Dermis blood vessel endothelial cell (primary cell): ENCODE data around the gene SRRT. TPM values are rescaled to one million over a fixed set of nuclear protein-coding genes. Genes with fewer than 3 reads are reported as not detected.
A peak's percentile ranks its signal among the peaks of the same experiment; 100 is the strongest.
"Not testable (repeated sequence)": the region's sequence is repeated elsewhere in the genome, so short reads cannot be mapped to it uniquely, and the experiment has no call there.

Source experiments
- DNase-seq: peaks from one replicate; pipeline ENCODE4 v3.0.0; 2010
- total RNA-seq: library from RNA; depleted of rRNA; stranded (reverse); fragments of >200 nt; gene quantifications from 2 replicates; pipeline ENCODE4 v1.2.3, GENCODE V29; 2014

SRRT gene
- total RNA-seq, 1 donor from 2014 or later = 43.9 TPM

- DNase-seq = not testable (repeated sequence)
These were observed 20.0 kb upstream of the SRRT start for GRCh38 chr7:100854899-100855298.

GRCh38 chr7:100855515-100855914, 19.4 kb upstream of the SRRT start:
- no peak for DNase-seq

DNA sequence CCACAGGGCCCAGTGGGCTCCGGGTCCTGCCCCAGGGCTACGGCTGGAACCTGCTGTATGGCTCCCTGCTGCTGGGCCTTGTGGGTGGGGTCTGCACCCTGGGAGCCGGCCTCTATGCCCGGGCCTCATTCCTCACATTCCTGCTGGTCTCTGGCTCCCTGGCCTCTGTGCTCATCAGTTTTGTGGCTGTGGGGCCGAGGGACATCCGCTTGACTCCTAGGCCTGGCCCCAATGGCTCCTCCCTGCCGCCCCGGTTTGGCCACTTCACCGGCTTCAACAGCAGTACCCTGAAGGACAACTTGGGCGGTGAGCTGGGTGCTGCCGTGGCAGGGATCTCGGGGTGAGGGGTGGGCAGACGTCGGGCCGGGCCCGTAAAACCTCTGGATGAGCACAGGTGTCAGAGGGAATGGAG, 18.0 kb upstream of the SRRT start:
- no peak for DNase-seq

DNA sequence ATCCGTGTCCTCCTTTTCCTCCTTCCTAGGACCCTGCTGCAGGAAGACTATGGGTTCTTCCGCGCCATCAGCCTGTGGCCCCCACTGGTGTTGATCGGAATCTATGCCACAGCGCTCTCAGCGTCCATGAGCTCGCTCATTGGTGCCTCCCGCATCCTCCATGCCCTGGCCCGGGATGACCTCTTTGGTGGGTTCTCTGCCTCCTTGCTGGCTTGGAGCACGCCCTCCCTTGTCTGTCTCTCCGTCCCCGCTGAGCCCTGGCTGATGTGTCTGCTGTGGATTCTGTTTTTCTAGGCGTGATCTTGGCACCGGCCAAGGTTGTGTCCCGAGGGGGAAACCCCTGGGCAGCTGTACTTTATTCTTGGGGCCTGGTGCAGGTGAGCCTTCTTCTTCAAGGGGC, 15.0 kb upstream of the SRRT start:
- DNase-seq = no peak

DNA sequence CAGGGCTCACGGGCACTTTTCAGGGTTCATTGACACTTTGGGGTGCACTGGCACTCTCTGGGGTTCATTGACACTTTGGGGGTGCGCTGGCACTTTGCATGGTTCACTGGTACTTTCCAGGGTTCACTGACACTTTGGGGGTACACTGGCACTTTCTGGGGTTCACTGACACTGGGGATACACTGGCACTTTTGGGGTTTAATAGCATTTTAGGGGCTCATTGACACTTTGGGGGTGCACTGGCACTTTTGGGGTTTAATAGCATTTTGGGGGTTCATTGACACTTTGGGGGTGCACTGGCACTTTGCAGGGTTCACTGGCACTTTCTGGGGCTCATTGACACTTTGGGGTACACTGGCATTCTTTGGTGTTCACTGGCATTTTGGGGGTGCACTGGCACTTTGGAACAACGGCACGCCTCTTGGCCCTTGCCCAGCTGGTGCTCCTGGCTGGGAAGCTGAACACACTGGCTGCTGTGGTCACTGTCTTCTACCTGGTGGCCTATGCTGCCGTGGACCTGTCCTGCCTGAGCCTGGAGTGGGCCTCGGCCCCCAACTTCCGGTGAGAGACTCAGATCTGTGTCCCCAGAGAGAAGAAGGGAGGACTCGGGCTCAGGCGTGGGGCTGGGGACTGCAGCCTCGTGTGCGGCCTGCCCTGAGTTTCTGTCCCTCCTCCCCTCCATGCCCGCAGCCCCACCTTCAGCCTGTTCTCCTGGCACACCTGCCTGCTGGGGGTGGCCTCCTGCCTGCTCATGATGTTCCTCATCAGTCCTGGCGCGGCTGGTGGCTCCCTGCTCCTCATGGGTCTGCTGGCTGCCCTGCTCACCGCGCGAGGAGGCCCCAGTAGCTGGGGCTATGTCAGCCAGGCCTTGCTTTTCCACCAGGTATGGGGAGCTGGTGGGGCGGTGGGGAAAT, 13.9 kb upstream of the SRRT start:
- DNase-seq = no peak

DNA sequence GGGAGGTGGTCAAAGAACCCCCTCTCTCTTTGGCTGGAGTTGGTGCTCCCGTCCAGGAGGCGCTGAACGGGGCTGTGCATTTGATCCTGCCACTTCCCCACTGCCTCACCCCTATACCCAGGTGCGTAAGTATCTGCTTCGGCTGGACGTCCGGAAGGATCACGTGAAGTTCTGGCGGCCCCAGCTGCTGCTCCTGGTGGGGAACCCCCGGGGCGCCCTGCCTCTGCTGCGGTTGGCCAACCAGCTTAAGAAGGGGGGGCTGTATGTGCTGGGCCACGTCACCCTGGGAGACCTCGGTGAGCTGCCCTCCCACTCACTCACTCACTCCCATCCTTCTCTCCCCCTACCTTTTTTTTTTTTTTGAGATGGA, 13.3 kb upstream of the SRRT start:
- DNase-seq = no peak

DNA sequence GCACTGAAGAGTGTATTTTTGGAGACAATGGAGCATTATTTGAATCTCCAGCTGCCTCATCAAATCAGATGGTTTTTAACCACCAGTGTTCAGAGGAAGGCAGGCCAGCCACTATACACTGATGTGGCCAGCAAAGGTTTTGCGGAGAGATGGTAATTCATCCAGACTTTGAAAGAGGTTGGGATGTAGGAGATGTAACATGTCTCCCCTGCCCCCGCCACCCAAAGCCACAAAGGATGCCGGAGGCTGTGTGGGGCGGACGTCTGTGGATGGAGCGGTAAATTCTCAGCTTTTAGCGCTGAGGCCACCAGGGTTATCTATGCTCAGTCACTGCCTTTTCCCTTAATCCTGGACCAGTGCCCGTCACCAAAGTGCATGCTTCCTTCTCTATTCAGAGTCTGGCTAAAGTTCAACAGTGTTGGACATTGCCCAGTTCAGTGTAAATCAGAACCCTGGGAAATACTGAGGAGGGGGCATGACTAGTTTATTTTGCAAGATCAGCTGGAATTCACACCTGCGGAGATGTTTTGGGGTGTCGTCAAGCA, 11.4 kb upstream of the SRRT start:
- peak; percentile 59 for DNase-seq

DNA sequence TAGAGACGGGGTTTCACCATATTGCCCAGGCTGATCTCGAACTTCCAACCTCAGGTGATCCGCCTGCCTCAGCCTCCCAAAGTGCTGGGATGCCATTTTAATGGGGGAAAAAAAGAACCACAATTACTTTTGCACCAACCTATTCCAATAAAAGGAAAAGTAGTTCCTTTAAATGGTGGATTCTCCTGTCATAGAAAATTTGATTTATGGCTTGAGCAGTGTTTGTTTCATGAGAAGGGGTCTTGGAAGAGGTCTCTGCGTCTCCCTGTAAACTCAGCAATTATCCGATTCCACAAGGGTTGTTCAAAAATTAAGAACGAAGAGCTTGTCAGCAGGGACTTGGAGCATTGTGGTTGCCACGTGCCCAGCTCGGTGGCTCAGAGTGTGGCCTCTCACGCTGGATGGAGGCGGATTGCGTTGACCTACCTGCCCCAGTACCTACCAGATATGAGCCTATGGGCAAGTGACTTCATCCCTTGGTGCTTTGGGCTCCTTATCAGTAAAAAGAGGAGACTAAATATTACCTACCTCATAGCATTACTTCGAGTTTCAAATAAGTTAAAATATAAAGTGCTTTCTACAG, 10.5 kb upstream of the SRRT start:
- DNase-seq = no peak

DNA sequence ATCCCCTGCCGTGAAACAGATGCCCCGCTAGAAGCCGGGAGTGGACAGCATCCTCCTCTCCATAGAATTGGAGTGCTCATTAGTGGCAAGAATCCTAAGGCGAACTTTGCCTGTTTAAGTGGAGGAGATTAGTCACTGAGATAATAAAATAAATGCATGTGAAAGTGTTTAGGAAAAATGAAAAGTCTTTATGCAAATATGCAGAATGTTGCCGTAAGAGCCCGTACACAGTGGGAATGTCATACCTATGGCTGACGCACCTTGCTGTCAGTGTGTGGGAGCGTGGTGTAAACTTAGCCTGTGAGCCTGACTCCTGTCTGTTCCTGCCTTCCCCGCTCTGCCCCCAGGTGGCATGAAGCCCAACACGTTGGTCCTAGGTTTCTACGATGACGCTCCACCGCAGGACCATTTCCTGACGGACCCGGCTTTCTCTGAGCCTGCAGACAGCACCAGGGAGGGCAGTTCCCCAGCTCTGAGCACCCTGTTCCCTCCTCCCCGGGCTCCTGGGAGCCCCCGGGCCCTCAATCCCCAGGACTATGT, 9.5 kb upstream of the SRRT start:
- DNase-seq = peak; percentile 65

DNA sequence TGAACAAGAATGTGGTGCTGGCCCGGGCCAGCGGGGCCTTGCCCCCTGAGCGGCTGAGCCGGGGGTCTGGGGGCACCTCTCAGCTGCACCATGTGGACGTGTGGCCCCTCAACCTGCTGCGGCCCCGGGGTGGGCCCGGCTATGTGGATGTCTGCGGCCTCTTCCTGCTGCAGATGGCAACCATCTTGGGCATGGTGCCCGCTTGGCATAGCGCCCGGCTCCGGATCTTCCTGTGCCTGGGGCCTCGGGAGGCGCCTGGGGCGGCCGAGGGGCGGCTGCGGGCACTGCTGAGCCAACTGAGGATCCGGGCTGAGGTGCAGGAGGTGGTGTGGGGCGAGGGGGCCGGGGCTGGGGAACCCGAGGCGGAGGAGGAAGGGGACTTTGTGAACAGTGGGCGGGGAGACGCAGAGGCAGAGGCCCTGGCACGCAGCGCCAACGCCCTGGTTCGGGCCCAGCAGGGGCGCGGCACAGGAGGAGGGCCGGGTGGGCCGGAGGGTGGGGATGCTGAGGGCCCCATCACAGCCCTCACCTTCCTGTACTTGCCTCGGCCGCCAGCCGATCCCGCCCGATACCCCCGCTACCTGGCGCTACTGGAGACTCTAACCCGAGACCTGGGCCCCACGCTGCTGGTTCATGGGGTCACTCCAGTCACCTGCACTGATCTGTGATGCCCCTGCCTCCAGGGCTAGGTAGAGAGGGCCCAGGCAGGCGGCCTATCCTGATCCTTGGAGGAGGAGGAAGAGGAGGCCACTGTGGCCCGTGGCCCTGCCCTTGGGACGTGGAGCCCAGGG, 8.8 kb upstream of the SRRT start:
- DNase-seq = peak; percentile 74

GRCh38 chr7:100866729-100867039, 8.2 kb upstream of the SRRT start:
- DNase-seq = no peak

DNA sequence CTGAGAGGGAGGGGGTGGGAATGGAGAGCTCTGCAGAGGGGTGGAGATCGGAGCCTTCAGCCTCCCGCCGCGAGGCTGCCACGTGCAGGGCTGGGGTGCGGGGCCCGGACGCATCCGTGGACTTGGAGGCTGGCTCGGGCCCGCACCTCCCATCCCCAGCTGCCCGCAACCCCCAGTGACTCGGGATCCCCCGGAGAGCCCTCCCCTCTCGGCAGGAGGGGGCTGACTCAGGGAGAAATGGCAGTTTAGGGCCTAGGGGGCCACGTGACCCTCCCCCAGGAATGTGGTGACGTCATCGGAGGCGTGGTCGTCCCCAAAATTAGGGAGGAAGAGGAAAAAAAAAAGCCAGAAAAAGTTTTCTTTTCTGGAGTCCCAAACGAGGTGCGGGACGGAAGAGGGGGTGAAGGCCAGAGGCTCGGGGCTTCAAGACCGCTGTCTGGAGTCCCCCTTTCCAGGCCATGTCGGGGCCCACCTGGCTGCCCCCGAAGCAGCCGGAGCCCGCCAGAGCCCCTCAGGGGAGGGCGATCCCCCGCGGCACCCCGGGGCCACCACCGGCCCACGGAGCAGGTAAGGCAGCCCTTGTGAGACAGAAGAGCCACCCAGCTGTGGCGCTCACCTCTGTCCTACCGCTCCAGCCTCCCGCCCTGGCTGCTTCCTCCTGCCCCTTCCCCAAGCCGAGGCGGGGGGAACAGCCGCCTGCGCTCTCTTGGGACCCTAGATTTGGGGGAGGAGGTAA, 7.7 kb upstream of the SRRT start, which contains the start of gene TRIP6:
Gene TRIP6 (plus strand): TSS at position 348 of the 736 bp plus-strand sequence. CDS start 111 bp downstream, at position 459.
- DNase-seq = peak; percentile 78

- DNase-seq = no peak
These were observed 7.0 kb upstream of the SRRT start for GRCh38 chr7:100867776-100868485.

DNA sequence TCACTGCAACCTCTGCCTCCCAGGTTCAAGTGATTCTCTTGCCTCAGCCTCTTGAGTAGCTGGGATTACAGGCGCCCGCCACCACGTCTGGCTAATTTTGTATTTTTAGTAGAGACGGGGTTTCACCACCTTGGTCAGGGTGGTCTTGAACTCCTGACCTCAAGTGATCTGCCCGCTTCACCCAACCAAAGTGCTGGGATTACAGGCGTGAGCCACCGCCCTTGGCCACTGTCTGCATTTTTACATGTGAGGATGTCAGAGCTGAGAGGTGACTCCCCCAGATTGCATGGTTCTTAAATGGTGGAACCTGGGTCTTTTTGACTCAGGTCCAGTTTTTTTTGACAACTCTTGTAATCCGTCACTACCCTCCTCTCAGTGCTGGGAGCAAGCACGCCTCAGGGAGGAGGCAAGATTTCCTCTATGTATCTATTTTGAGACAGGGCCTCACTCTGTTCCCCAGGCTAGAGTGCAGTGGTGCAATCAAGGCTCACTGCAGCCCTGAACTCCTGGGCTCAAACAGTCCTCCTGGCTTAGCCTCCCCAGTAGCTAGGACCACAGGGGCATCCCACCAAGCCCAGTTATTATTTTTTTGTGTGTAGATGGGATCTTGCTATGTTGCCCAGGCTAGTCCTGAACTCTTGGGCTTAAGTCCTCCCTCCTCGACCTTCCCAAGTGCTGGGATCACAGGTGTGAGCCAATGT, 1.2 kb upstream of the SRRT start:
- no peak for DNase-seq

GRCh38 chr7:100874300-100874576, 665 bp upstream of the SRRT start:
- no peak for DNase-seq

DNA sequence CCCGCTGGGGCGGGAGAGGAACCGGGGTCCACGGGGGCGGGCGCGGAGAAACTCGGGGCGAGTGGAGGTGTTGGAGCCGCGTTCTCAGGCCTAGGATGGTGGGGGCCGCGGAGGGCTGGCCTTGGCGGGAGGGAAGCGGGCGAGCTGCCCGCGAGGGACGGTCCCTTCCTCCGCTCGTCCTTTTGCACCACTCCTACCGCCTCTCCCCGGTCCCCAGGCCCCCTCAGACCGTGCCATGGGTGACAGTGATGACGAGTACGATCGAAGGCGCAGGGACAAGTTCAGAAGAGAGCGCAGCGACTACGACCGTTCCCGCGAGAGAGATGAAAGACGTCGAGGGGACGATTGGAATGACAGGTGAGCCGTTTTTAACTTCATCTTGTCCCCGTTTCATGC, 451 bp downstream of the SRRT start:
- no peak for DNase-seq

- DNase-seq = no peak
These were observed 3.1 kb downstream of the SRRT start for GRCh38 chr7:100878013-100878412.

- DNase-seq = no peak
These were observed 3.8 kb downstream of the SRRT start for GRCh38 chr7:100878685-100879084.

DNA sequence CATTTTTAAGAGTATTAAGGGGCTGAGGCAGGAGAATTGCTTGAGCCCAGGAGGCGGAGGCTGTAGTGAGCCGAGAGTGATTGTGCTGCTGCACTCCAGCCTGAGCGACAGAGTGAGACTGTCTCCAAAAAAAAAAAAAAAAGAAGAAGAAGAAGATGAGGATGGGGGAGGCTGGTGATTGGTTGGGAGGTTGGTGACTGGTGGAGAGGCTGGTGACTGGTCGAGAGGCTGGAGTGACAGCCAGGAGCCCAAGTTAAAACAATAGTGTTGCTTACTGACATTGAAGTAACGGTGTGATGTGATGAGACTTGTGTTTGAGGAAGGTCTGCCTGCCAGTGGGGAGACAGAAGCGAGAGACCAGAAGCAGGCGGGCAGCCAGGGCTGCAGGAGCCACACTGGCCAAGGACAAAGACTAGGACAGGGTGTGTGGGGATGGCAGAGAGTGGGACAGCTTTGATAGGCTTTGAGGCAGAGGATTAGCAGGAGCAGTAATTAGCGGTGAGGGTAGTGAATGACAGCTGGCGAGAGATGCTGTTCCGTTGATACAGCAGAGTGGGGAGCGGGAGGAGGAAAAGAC, 4.9 kb downstream of the SRRT start:
- DNase-seq = no peak

DNA sequence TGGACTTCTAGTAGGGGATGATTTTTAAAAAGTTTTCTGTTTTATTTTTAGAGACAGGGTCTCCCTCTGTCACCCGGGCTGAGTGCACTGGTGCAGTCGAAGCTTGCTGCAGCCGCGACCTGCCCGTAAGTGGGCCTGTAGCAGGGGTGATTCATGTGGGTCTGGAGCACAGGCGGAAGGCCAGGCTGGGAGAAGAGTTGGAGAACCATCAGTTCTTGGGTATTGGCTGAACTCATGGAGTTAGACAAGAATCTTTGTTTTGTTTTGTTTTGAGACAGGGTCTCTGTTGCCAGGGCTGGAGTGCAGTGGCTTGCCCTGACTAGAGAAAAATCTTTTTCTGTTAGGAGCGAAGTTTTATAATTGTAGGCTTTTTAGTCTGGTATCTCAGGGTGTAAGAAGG, 5.7 kb downstream of the SRRT start:
- no peak for DNase-seq

- no peak for DNase-seq
These were observed 6.2 kb downstream of the SRRT start for GRCh38 chr7:100881136-100881535.
